ENCODE data around the gene NHLH1. TPM values are rescaled to one million over a fixed set of nuclear protein-coding genes. Genes with fewer than 3 reads are reported as not detected.

NHLH1 gene
- total RNA-seq (2014; rRNA removed; shearing (Covaris generic)): not detected in 2 replicates

- no peak for DNase-seq (ENCODE audit: low spot score)
These were observed at the start of gene NHLH1 for GRCh38 chr1:160366731-160367515. Gene NHLH1 (plus strand): TSS chr1:160367071. CDS start chr1:160370732, 3,661 bp downstream.

DNA sequence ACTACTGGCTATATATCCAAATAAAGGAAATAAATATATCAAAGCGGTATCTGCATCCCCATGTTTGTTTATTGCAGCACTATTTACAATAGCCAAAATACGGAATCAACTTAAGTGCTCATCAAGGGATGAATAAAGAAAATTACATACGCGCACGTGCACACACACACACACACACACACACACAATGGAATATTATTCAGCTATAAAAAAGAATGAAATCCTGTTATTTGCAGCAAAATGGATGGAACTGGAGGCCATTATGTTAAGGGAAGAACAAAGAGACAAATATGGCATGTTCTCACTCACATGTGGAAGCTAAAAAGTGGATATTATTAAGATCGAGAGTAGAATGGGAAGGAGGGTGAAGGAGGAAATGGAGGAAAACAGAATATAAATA lies 44.0 kb upstream of the NHLH1 start:
- no peak for DNase-seq (ENCODE audit: low spot score)

- DNase-seq (ENCODE audit: low spot score): no peak
These were observed 41.6 kb upstream of the NHLH1 start for GRCh38 chr1:160325252-160325651.

DNA sequence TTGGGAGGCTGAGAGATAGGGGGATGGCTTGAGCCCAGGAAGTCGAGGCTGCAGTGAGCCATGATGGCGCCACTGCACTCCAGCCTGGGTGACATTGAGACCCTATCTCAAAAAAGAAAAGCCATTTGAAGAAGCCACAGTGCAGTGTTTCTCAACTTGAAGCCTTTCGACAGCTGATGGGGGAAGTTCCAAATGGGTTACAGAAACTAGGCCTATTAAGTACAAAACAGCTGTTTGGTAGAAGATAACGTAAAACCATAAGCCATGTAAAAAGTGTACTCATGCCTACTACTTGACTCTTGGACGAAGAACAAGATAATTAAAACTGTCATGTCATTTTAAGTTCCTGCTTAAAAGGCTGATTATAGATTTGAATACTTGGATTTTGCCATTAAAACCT lies 40.5 kb upstream of the NHLH1 start:
- DNase-seq (ENCODE audit: low spot score): no peak

- no peak for DNase-seq (ENCODE audit: low spot score)
These were observed 38.7 kb upstream of the NHLH1 start for GRCh38 chr1:160328184-160328583.

DNA sequence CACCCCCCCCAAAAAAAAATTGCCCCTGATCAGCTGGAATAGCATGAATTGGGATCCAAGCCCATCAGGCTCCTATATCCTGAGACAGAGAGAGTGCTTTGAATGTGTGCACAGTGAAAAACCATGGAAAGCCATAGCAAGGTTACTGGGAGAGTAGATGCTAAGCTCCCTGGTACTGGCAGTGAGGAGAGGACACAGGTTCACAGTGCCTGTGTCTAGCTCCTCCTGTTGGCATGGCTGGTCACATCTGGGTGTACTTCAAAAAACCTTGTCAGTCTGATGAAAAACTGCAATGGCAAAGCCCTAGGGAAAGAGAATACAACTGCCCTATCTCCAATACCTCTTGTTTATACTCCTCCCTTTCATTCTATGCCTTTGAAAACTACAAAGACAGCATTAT lies 36.8 kb upstream of the NHLH1 start:
- DNase-seq (ENCODE audit: low spot score): no peak

- DNase-seq (ENCODE audit: low spot score): no peak
These were observed 34.4 kb upstream of the NHLH1 start for GRCh38 chr1:160332516-160332915.

DNA sequence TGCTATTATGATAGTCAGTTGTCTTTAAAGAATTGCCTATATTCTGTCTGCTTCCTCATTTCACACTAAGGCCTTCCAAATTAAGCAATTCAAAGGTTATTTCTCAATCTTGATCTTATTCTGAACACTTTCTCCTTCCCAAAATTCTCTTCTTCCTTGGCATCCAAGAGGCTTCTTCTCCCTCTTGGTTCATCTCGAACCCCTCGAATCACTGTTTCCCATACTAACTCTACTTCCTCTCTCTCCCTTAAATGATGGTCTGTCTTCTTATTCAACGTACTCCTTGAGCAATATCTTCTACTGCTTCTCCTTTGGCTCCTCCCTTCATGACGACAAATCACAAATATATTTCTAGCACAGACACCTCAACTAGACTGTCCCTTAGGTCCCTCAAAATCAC lies 28.3 kb upstream of the NHLH1 start:
- no peak for DNase-seq (ENCODE audit: low spot score)

DNA sequence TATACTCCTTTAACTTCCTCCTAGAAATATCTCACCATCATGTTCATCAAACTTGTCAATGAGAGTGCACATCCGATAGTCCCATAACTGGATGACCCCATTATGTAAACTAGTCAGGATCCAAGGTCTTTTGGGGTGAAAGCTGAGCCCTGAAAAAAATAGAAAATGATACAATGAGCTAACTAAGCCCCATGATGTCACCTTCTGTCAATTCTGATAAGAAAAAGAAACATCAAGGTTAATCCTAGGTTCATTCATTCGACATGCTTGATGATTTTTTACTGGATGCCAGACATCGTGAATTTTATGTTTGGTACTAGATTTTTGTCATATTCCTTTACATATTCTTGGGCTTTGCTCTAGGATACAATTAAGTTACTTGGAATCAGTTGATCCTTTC lies 26.7 kb upstream of the NHLH1 start:
- DNase-seq (ENCODE audit: low spot score): no peak

DNA sequence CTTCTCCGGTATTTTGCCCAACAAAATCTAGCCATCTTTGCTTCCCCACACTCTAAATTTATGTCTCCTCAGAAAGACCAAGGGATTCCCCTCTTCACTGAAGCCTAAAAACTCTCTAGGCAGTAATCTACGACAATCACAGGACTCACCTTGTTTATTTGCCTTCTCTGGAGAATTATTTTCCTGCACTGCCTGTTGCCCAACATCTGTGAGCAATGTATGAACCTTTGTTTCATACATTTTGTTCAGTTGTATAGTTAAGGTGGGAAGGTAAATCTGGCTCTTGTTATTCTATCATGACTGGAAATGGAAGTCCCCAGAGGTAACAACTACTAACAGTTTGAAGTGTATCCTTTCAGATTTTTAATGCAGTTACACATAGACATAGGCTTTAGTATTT lies 26.0 kb upstream of the NHLH1 start:
- no peak for DNase-seq (ENCODE audit: low spot score)

DNA sequence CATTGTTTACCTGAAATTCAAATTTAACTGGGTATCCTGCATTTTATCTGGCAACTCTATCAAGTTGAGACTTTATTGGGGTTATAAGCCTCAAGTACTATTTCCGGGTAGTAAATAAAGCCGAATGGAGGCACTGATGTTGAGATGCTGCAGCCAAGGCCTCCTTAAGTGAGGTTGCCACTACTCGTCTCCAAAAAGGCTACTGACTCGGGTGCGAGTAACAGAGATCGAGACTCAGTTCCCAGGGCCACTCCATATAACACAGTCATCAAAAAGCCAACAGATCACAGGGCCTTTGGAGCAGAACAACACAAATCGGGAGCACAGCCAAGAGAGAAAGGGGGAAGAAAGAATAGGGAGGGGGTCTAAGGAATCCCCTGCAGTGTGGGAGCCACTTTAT lies 24.3 kb upstream of the NHLH1 start:
- no peak for DNase-seq (ENCODE audit: low spot score)

DNA sequence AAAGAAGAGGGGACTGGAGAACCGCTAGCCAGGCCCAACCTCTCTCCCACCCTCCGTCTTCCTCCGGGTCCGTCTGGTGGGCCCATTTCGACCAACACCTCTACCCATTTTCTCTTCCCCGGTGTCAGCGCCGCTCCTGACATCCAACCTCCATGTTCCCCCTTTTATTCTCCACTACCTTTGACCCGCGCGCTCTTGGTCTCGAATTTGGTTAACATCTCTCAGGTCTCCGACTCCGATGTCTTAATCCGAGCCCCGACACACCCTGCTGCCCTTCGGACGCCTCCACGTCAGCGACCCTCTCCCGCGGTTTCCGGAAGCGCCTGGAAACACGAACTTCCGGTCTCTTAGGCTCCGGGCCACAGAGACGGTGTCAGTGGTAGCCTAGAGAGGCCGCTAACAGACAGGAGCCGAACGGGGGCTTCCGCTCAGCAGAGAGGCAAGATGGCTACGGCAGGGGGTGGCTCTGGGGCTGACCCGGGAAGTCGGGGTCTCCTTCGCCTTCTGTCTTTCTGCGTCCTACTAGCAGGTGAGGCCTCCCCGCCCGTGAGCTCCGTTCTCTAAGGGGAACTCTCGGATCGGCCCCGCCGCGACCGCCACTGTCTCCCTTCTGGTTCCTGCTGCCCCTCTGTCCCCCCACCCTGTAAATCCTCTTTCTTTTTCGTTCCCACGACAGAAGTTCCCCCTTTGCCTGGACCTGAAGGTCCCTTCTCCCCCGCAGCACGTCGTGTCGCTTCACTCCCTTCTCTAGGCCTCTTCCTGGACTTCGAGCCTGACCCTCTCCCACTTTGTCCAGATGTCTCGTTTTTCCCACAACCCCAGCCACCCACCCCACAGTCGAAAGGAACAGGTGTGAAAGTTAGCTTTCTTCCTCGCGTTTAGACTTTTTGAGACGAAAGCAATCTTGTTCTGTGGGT lies 23.7 kb upstream of the NHLH1 start, which contains the start of the genes COPA and NCSTN:
COPA (minus strand) TSS at position 298 of the 917 bp plus-strand sequence; CDS start at position 218, 80 bp downstream.
NCSTN (plus strand) TSS at position 431 of the 917 bp plus-strand sequence; CDS start at position 445, 14 bp downstream.
- peak; percentile 96 for DNase-seq (ENCODE audit: low spot score)

DNA sequence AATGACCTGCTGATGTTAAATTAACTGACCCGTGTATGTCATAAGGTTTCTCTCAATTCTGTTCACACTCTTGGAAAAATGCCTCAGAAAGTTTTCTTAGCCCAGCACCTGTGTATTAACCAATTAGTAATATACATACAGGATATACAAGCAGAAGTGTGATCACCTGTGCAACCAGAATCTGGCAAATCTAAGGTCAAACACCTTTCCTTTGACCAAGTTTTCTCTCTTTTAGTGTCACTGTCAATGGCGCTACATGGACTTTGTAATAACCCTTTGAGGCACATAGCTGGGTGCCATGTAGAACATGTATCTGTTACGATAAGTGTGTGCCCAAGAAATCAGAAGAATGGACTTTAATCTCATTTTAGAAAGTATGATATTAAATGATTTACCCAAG lies 22.6 kb upstream of the NHLH1 start:
- no peak for DNase-seq (ENCODE audit: low spot score)

- DNase-seq (ENCODE audit: low spot score): no peak
These were observed 21.9 kb upstream of the NHLH1 start for GRCh38 chr1:160344936-160345335.

GRCh38 chr1:160346463-160346862 lies 20.4 kb upstream of the NHLH1 start:
- DNase-seq (ENCODE audit: low spot score): no peak

DNA sequence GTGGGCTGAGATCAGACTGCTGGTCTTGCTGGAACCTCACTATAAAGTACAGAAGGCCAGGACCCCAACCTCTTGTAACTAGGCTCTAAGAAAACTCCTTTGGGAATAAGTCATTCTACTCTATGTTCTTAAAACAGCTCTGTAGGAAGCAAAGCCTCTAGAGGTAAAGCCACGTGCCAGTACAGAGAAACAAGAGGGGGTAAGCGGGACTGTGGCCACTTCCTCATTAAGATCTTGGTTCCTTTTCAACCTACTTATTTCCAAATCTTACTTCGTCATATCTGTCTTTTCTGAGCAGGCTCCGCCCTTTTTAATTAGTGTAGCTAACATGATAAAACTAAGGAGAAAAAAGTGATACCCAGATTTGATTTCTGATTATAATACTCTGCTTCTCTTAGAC lies 19.9 kb upstream of the NHLH1 start:
- DNase-seq (ENCODE audit: low spot score): no peak

DNA sequence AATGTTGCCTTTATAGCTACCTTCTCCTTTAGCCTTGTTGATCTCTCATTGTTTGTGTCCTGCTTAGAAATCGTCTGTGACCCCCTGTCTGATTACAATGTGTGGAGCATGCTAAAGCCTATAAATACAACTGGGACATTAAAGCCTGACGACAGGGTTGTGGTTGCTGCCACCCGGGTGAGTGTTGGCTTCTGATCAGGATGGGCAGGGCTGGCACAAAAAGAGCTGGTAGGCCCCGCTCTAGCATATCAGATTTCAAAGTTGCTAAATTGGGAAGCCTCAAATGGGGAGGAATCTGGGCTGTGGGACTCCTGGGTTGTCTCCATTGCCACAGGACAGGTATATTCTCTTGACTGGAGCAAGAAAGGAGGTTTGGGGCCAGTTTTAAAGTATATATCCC lies 15.2 kb upstream of the NHLH1 start:
- DNase-seq (ENCODE audit: low spot score): no peak

GRCh38 chr1:160352555-160352954 lies 14.3 kb upstream of the NHLH1 start:
- DNase-seq (ENCODE audit: low spot score): no peak

DNA sequence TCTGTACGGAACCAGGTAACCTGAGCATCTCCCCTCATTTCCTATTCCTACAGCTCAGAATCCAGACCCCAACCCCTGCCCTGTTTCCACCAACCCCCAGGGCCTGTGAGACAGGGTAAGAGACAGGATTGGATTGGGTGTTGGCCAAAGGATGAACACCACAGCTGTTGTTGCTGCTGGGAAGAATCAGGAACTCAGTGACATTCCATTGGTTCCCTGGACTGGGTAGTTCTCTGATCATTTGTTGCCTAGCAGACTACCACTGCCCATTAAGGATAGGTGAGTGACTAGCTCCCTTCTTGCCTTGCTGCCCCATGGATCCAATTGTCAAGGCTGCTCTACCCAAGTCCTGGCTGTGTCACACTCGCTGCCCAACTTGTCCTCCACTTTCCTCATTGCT lies 13.6 kb upstream of the NHLH1 start:
- DNase-seq (ENCODE audit: low spot score): peak; percentile 50

GRCh38 chr1:160354388-160354985 lies 12.4 kb upstream of the NHLH1 start:
- peak; percentile 44 for DNase-seq (ENCODE audit: low spot score)

GRCh38 chr1:160357286-160358002 lies 9.4 kb upstream of the NHLH1 start:
- no peak for DNase-seq (ENCODE audit: low spot score)

DNA sequence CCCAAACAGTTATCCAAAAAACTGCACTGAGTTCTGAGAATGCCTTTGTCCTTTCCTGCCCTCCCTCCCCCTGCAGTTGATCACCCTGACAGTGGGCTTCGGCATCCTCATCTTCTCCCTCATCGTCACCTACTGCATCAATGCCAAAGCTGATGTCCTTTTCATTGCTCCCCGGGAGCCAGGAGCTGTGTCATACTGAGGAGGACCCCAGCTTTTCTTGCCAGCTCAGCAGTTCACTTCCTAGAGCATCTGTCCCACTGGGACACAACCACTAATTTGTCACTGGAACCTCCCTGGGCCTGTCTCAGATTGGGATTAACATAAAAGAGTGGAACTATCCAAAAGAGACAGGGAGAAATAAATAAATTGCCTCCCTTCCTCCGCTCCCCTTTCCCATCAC lies 8.8 kb upstream of the NHLH1 start:
- DNase-seq (ENCODE audit: low spot score): no peak

Measured in A172 (cell line).